Loucy (cell line): ENCODE results near the gene SSBP2.

ENCODE experiments used
- CTCF ChIP-seq: fragments of 200-600 bp; sonication (generic); conservative IDR thresholded peaks from 2 replicates; pipeline ENCODE4 v1.5.1; 2014; ENCODE audit warnings: mild to moderate bottlenecking, antibody characterized with exemption, low read length
- EZH2phosphoT487 ChIP-seq: fragments of 200-600 bp; IDR thresholded peaks from 2 replicates; pipeline ENCODE4 v1.6.1; 2018; ENCODE audit warnings: antibody characterized with exemption, mild to moderate bottlenecking, moderate library complexity, borderline replicate concordance

GRCh38 chr5:81393430-81393782, 357.5 kb downstream of the SSBP2 start:
- TF ChIP-seq CTCF (no peak), EZH2phosphoT487 (no peak)
